NB4 (cell line): ENCODE results near the gene SOCS1.

Experiments used
- DNase-seq: peaks from one replicate; pipeline ENCODE4 v3.0.0; 2010; ENCODE audit warnings: low read depth
- H3K4me3 ChIP-seq: one replicate; pipeline ENCODE4 v1.5.1; 2011; ENCODE audit warnings: mild to moderate bottlenecking, low read depth, low read length, moderate library complexity
- CTCF ChIP-seq: IDR thresholded peaks from one replicate; pipeline ENCODE4 v1.5.1; 2012; ENCODE audit warnings: low read depth, low read length
- MAX ChIP-seq: IDR thresholded peaks from 2 replicates; pipeline ENCODE4 v1.6.1; 2011; ENCODE audit warnings: low read depth, low read length
- MYC ChIP-seq: IDR thresholded peaks from 2 replicates; pipeline ENCODE4 v1.6.1; 2011; ENCODE audit warnings: low read depth, low read length
- POLR2A ChIP-seq: IDR thresholded peaks from 2 replicates; pipeline ENCODE4 v1.6.1; 2011; ENCODE audit warnings: mild to moderate bottlenecking; ENCODE audit not compliant: insufficient read length; ENCODE audit errors: extremely low read depth

SOCS1 gene

DNA sequence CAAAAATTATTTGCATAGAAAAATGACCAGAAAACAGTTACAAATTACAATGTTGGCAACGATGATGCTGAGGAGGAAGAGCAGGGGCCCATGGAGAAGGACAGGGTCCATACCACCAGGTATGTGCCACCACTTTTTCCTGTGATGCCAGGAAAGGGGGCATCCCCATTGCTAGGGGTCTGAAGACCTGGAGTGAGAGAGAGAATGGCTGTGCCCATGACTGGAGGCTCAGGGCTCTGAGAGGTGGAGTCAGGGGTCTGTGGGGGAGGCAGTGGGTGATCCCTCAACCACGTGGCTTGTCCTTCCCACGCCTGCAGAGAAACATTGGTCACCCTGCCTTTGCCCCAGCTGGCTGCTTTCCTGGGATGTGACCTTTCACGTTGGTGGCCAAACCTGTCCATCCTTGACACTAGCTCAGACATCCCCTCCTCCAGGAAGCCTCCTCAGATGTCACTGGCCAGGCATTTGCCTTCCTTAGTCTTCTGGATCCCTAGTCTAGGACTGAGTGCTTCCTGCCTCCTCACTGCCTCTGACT is 51.4 kb downstream of the SOCS1 start:
- no peak for TF ChIP-seq MAX
- TF ChIP-seq CTCF = no peak
- no peak for TF ChIP-seq MYC
- TF ChIP-seq POLR2A = no peak
- DNase-seq = no peak
- H3K4me3 ChIP-seq = no peak overlapping the region
